Activated T-cell treated with anti-CD3 and anti-CD28 coated beads, Interleukin-2, amount 50 U/mL, for 48 hours (primary cell): Measurements from ENCODE around the gene MYRF.

ENCODE experiments used
- DNase-seq, 2 experiments: peaks; one replicate each; pipeline ENCODE4 v3.0.0-alpha.2; 2020

The MYRF gene

DNA sequence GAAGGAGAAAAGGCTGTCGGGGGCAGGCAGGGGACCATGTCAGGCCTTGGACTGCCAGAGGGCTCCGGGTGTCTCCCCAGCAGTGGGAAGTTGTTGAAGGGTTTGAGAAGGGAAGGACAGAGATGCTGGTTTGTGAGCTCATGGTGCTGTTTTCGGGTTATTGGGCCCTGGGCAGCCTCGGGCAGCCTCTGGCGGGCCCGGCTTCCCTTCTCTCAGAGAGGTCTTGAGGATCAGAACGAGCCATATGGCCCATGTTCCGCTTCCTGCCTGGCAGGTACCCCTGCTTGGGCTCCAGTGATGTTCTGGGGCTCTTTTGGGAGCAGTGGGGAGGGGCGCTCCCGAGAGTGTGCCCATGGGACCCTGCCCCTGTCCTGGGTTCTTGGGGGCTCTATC, 9.8 kb downstream of the MYRF start:
- DNase-seq: no peak

DNA sequence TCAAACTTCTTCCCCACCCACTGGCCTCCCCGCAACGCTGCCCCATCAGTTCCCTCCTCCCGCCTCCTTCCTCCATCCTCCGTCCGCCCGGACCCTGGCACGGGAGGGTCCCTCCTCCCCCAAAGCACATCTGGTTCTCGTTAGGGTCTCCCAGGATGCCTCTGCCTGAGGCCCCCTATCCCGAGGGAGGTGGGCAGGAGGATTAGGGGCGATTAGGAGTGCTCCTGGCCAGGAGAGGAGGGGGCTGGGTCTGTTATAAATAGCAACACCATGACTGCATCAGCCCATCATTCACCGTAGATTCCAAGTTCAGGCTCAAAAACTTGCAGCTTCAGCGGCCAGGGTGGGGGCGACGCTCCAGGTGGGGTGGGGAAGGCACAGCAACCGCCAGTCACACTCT, 10.4 kb downstream of the MYRF start:
- no peak for DNase-seq

DNA sequence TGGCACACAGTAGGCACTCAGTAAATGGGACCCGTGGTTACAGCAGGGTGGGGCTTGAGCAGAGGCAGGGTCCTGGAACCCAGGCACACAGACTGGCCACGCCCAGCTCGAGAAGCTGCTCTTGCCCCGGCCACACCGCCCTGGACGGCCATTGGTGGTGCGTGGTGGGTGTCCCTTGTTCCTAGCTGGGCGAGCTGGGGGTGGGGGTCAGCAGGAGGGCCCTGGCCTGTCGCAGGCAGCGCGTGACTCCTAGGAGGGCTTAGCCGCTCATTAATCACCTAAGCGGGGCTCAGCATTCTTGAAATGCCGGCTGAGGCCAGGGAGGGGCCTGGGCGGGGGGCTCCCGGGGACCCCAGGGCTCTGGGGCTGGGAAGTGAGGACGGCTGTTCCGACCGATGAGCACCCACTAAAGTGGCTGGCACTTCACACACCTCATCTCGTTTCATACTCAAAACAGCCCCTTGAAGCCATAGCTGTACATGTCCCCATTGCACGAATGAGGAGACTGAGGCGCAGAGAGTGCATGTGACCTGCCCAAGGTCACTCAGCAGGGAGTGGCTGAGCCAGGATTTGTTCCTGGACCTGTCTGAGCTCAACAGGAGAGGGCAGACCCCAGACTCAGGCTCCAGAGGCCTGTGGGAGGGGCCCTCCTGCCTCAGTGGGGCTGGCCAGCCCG, 11.6 kb downstream of the MYRF start:
- DNase-seq: no peak

DNA sequence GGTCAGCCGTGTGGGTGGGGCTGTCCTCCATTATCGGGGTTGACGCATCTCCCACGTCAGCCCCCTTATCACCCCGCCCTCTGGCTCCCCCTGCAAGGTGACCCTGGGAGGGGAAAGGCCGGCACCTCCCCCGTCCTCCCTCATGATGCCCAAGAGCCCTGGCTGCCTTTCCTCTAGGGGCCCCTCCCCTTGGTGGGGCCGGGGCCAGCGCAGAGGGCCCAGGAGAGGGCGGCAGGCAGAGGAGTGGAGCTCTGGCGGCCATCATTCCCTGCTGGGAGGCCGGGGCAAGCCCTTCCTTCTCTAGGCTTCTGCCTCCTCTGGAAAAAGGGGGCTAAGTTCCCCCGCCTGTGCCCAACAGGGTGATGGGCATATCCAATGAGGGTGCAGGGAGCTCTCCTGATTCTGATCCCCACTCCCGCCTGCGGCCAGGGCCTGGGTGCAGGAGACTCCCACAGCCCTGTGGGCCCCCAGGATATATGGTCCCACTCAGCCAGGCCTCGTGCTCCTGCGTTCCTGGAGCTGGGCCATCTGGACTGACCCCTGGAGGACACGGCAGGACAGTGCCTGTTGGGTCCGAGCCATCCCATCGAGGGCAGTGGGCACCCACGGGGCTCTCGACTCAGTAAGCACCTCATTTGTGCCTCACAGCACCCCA, 12.3 kb downstream of the MYRF start:
- DNase-seq: no peak

DNA sequence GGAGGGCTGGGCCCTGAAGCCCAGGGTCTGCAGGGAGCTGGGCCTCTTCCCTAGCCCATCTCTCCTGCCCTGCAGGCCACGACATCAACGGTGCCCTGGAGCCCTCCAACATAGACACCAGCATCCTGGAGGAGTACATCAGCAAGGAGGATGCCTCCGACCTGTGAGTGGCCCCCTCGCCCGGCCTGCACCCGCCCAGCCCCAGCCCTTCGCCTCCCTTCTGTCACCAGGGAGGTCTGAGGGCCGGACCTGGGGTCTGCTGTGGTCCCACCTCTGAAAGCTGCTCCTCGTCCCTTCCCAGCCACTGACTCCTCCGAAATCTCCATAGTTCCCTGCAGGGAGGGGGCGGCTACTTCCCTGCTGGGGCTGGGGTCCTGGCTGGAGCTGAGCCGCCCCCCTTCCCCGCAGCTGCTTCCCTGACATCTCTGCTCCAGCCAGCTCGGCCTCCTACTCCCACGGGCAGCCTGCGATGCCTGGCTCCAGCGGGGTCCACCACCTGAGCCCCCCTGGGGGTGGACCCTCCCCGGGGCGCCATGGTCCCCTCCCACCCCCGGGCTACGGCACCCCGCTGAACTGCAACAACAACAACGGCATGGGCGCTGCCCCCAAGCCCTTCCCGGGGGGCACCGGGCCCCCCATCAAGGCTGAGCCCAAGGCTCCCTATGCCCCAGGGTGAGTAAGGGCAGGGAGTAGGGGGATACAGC, 13.3 kb downstream of the MYRF start:
- no peak for DNase-seq

- DNase-seq: no peak
Measured at GRCh38 chr11:61766353-61766841, 14.0 kb downstream of the MYRF start.

- no peak for DNase-seq
Measured at GRCh38 chr11:61768376-61769076, 16.1 kb downstream of the MYRF start.

DNA sequence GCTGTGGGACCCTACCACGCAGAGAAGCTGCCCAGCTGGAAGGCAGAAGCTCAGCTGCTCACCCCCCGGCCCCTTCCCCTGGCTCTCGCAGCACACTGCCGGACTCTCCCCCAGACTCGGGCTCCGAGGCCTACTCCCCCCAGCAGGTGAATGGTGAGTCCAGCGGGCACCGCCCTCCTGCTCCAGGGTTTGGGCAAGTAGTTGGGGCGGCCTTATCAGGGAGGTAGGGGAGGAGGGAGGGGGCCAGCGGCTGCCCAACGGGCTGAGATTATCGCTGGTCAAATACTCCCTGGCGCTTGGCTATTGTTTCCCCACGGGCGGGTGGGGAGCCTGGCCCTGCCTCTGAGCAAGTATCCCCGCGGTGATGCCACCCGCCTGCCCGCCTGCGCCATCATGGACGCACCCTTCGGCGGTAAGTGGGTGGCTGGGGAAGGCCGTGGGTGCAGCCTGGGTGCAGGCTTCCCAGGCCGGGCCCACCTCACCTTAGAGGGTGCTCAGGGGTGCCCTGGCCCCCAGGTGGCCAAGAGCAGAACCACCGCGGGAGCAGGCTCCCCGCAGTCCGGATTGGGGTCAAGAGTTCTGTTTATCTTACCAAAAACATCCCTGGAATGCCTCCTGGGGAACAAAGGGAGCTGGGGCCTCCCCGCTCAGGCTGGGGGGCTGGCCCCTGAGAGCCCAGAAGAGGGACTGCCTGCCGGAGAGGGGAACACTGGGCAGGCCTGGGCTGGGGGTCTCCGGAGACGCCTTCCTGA, 16.9 kb downstream of the MYRF start:
- no peak for DNase-seq

DNA sequence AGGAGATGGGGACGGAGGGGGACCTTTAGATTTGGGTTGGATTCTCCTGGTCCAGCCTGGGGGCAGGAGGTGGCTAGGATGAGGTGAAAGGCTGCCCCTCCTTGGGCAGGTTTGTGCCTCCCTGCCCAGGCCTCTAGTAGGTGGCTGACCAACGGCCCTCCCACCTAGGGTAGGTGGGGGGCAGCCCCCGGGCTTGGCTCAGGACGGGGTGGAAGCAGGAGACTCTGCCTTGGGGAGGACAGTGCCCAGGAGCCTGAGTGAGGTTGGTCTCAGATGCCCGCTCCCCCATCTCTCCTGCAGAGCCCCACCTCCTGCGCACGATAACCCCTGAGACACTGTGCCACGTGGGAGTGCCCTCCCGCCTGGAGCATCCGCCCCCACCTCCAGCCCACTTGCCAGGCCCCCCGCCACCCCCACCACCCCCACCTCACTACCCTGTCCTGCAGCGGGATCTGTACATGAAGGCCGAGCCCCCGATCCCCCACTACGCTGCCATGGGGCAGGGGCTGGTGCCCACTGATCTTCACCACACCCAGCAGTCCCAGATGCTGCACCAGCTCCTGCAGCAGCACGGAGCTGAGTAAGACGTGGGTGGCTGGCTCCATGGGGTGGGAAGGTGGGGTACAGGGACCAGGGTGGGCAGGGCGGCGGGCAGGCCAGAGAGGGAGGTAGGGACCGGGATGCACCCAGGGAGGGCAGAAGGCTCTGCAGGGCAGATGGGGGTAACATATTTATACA, 17.7 kb downstream of the MYRF start:
- DNase-seq: no peak

GRCh38 chr11:61771195-61771894, 18.9 kb downstream of the MYRF start:
- DNase-seq: no peak

GRCh38 chr11:61771985-61772455, 19.6 kb downstream of the MYRF start:
- no peak for DNase-seq

GRCh38 chr11:61773356-61773755, 20.9 kb downstream of the MYRF start:
- no peak for DNase-seq

DNA sequence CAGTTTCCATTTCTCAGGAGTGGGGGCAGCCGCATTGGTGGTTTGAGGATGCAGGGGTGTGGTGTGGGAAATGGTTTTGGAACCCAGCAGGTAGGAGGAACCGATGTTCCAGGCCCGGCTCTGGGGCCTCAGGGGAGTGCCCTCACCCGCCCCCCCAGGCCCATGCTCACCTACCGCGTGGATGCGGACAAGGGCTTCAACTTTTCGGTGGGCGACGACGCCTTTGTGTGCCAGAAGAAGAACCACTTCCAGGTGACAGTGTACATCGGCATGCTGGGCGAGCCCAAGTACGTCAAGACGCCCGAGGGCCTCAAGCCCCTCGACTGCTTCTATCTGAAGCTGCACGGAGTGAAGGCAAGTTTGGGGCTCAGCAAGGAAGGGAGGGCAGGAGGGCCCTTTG, 21.4 kb downstream of the MYRF start:
- no peak for DNase-seq

DNA sequence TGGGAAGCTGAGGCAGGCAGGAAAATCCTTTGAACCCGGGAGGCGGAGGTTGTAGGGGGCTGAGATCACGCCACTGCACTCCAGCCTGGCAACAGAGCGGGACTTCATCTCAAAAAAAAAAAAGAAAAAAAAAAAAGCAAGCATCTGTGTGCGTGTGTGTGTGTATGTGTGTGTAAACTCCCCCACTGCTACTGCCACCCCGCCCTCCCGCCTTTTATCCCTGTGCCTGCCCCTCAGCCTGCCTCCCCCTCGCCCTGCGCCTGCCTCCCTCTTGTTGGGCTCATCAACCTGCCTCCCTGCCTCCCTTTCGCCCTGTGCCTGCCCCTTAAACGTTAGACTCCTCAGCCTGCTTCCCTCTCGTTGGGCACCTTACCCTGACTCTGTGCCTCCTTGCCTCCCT, 22.0 kb downstream of the MYRF start:
- no peak for DNase-seq

- DNase-seq: no peak
Measured at GRCh38 chr11:61775106-61775505, 22.7 kb downstream of the MYRF start.

DNA sequence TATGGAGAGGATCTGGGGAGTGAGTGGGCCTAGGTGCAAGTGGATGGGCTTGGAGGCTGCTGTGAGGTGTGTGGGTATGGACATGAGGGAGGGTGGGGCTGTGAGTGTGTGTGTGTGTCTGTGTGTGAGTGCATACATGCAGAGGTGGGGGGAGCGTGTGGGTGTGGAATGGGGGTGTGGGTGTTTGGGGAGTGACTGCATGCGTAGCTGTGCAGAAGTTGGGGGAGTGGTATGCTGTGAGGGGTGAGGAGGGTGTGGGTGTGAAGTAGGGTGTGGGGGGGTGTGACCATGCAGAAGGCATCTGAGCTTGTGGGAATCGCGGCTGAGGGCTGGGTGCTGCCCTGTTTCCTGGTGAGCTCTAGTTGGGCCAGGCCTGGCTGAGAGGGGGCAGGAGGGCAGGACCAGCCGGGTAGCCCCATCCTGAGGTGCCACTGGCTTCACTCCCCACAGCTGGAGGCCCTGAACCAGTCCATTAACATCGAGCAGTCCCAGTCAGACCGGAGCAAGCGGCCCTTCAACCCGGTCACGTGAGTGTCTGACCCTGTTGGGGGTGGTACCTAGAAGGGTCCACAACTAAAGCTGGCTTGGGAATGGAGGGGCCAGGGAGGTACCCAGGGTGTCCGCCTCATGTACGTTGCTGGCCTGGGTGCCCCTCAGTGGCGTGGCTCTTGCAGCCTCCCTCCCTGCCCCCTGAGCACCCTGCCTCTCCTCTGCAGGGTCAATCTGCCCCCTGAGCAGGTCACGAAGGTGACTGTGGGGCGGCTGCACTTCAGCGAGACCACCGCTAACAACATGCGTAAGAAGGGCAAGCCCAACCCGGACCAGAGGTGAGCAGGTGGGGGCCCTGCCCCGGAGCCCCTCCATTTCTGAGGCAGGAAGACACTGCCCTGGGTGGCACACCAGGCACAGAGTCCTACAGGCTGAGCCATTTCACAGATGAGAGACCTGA, 23.4 kb downstream of the MYRF start:
- DNase-seq: no peak

GRCh38 chr11:61776561-61777075, 24.2 kb downstream of the MYRF start:
- peak; percentile 80 to 81 for DNase-seq

GRCh38 chr11:61777234-61778090, 25.0 kb downstream of the MYRF start:
- DNase-seq: peak; percentile 73 to 77
